ENCODE data around the gene S100A14.

GRCh38 chr1:153613406-153613805 is 2.7 kb downstream of the S100A14 start:
- TF ChIP-seq CTCF (IDR thresholded peaks at IDR 0.05 in 2 of 3, conservative IDR thresholded peaks at IDR 0.05 in 1 of 3; ENCODE audit: borderline replicate concordance in 1 of 3, insufficient read depth in 1 of 3, low read depth in 2 of 3, low read length in 2 of 3) (no peak), POLR2A (IDR thresholded peaks at IDR 0.05; ENCODE audit: borderline replicate concordance, extremely low read depth, insufficient read depth, insufficient read length) (no peak), REST (IDR thresholded peaks at IDR 0.05; ENCODE audit: low read depth) (no peak), ATF3 (IDR thresholded peaks at IDR 0.05) (no peak)

All from HCT116 (cell line).